ENCODE measurements around the gene UBE2Z.

GRCh38 chr17:48860456-48860855 lies 47.8 kb upstream of the UBE2Z start:
- TF ChIP-seq MAX (IDR thresholded peaks at IDR 0.05) (no peak), POLR2AphosphoS5 (IDR thresholded peaks at IDR 0.05; ENCODE audit: low read depth, low read length) (no peak), CTCF (IDR thresholded peaks at IDR 0.05 in 2 of 3, conservative IDR thresholded peaks at IDR 0.05 in 1 of 3; ENCODE audit: borderline replicate concordance in 1 of 3, insufficient read depth in 1 of 3, low read depth in 2 of 3, low read length in 2 of 3) (no peak), CEBPB (IDR thresholded peaks at IDR 0.05; ENCODE audit: low read depth) (no peak), POLR2A (IDR thresholded peaks at IDR 0.05; ENCODE audit: borderline replicate concordance, extremely low read depth, insufficient read depth, insufficient read length) (no peak), EZH2 (IDR thresholded peaks at IDR 0.05) (no peak), REST (IDR thresholded peaks at IDR 0.05; ENCODE audit: low read depth) (no peak), JUND (IDR thresholded peaks at IDR 0.05) (no peak), SRF (IDR thresholded peaks at IDR 0.05; ENCODE audit: low read depth) (no peak)

All from HCT116 (cell line).